HEK293 (cell line): ENCODE data around the gene STEEP1.
A peak's percentile ranks its signal among the peaks of the same experiment; 100 is the strongest.

Source experiments
- CTCF ChIA-PET: fragments of 350-600 bp; formaldehyde crosslinking; extraction: SDS; loops from one replicate; lab custom pipeline; 2021; ENCODE audit warnings: antibody characterized with exemption; lab: Yijun Ruan, JAX
- POLR2A ChIA-PET: fragments of 300-600 bp; formaldehyde crosslinking; extraction: SDS; loops from one replicate; lab custom pipeline; 2020; ENCODE audit warnings: antibody characterized with exemption, inconsistent platforms; lab: Yijun Ruan, JAX
- H3K27ac ChIP-seq: fragments of 200-500 bp; sonication (Bioruptor generic); 2 replicates; pipeline ENCODE4 v1.5.1; 2014; ENCODE audit warnings: low read depth, low read length, control low read depth, inconsistent platforms; ENCODE audit errors: extremely low read depth
- H3K36me3 ChIP-seq, 2 experiments: fragments of 200-500 bp in 1 of 2; sonication (Bioruptor generic) in 1 of 2; 1 replicate in 1 of 2; 2 replicates in 1 of 2; pipeline ENCODE4 v1.5.1; 2014 to 2017; ENCODE audit warnings: inconsistent platforms in 2 of 2, low read length in 2 of 2; ENCODE audit not compliant: control insufficient read depth in 2 of 2, insufficient read depth in 1 of 2
- H3K4me1 ChIP-seq: fragments of 200-500 bp; sonication (Bioruptor generic); 2 replicates; pipeline ENCODE4 v1.5.1; 2014; ENCODE audit warnings: mild to moderate bottlenecking, low read length, inconsistent platforms; ENCODE audit not compliant: control insufficient read depth, insufficient read depth
- H3K4me3 ChIP-seq: 2 replicates; pipeline ENCODE4 v1.5.1; 2011; ENCODE audit warnings: low read depth, mild to moderate bottlenecking, control low read depth, low read length, moderate library complexity
- H3K9me3 ChIP-seq: fragments of 200-500 bp; sonication (Bioruptor generic); 2 replicates; pipeline ENCODE4 v1.5.1; 2014; ENCODE audit warnings: low read depth, low read length, inconsistent platforms; ENCODE audit not compliant: control insufficient read depth, insufficient read depth
- CTCF ChIP-seq: fragments of 450-650 bp; formaldehyde crosslinking; IDR thresholded peaks from 2 replicates; pipeline ENCODE4 v1.5.1; 2016; ENCODE audit warnings: missing biosample characterization, missing genetic modification characterization
- GLIS1 ChIP-seq: fragments of 450-650 bp; formaldehyde crosslinking; IDR thresholded peaks from 2 replicates; pipeline ENCODE4 v1.5.1; 2016; ENCODE audit warnings: missing biosample characterization, missing genetic modification characterization
- GLIS2 ChIP-seq: fragments of 450-650 bp; formaldehyde crosslinking; IDR thresholded peaks from 2 replicates; pipeline ENCODE4 v1.5.1; 2016; ENCODE audit warnings: missing biosample characterization, missing genetic modification characterization
- HOXC10 ChIP-seq: sonication (generic); formaldehyde crosslinking; IDR thresholded peaks from 2 replicates; pipeline ENCODE4 v1.8.1; 2023; ENCODE audit warnings: mild to moderate bottlenecking, missing genetic modification reagents
- KLF7 ChIP-seq: fragments of 450-650 bp; formaldehyde crosslinking; IDR thresholded peaks from 2 replicates; pipeline ENCODE4 v1.5.1; 2016; ENCODE audit warnings: missing biosample characterization, missing genetic modification characterization, borderline replicate concordance
- SCRT1 ChIP-seq: fragments of 450-650 bp; formaldehyde crosslinking; IDR thresholded peaks from 2 replicates; pipeline ENCODE4 v1.5.1; 2016; ENCODE audit warnings: missing biosample characterization, missing genetic modification characterization, borderline replicate concordance
- SP2 ChIP-seq: fragments of 450-650 bp; formaldehyde crosslinking; IDR thresholded peaks from 2 replicates; pipeline ENCODE4 v1.5.1; 2016; ENCODE audit warnings: missing biosample characterization, missing genetic modification characterization
- ZBTB7A ChIP-seq: fragments of 450-650 bp; formaldehyde crosslinking; IDR thresholded peaks from 2 replicates; pipeline ENCODE4 v1.5.1; 2016; ENCODE audit warnings: low read depth, missing biosample characterization, missing genetic modification characterization
- ZNF174 ChIP-seq: fragments of 450-650 bp; formaldehyde crosslinking; IDR thresholded peaks from 2 replicates; pipeline ENCODE4 v1.5.0; 2017; ENCODE audit warnings: missing biosample characterization, mild to moderate bottlenecking, missing genetic modification characterization
- ZNF223 ChIP-seq: fragments of 450-650 bp; formaldehyde crosslinking; IDR thresholded peaks from 2 replicates; pipeline ENCODE4 v1.5.1; 2016; ENCODE audit warnings: missing biosample characterization, missing genetic modification characterization
- ZNF248 ChIP-seq: fragments of 450-650 bp; formaldehyde crosslinking; IDR thresholded peaks from 2 replicates; pipeline ENCODE4 v1.5.1; 2017; ENCODE audit warnings: missing biosample characterization, missing genetic modification characterization
- ZNF335 ChIP-seq: fragments of 450-650 bp; formaldehyde crosslinking; conservative IDR thresholded peaks from 2 replicates; pipeline ENCODE4 v1.5.1; 2016; ENCODE audit warnings: missing biosample characterization, missing genetic modification characterization
- ZNF37A ChIP-seq: fragments of 450-650 bp; IDR thresholded peaks from 2 replicates; pipeline ENCODE4 v1.5.1; 2018; ENCODE audit warnings: missing biosample characterization, missing genetic modification characterization
- ZNF391 ChIP-seq: fragments of 450-650 bp; formaldehyde crosslinking; IDR thresholded peaks from 2 replicates; pipeline ENCODE4 v1.5.1; 2016; ENCODE audit warnings: low read depth, missing biosample characterization, missing genetic modification characterization, borderline replicate concordance
- ZNF404 ChIP-seq: fragments of 450-650 bp; formaldehyde crosslinking; IDR thresholded peaks from 2 replicates; pipeline ENCODE4 v1.5.1; 2017; ENCODE audit warnings: missing biosample characterization, missing genetic modification characterization
- ZNF449 ChIP-seq: fragments of 450-650 bp; formaldehyde crosslinking; IDR thresholded peaks from 2 replicates; pipeline ENCODE4 v1.5.1; 2017; ENCODE audit warnings: missing biosample characterization, mild to moderate bottlenecking, missing genetic modification characterization, moderate library complexity
- ZNF513 ChIP-seq: fragments of 450-650 bp; IDR thresholded peaks from 2 replicates; pipeline ENCODE4 v1.5.1; 2018; ENCODE audit warnings: missing biosample characterization, missing genetic modification characterization
- ZNF580 ChIP-seq: fragments of 450-650 bp; formaldehyde crosslinking; IDR thresholded peaks from 2 replicates; pipeline ENCODE4 v1.5.1; 2016; ENCODE audit warnings: missing biosample characterization, missing genetic modification characterization
- ZNF585B ChIP-seq: fragments of 450-650 bp; formaldehyde crosslinking; IDR thresholded peaks from 2 replicates; pipeline ENCODE4 v1.5.1; 2016; ENCODE audit warnings: missing biosample characterization, missing genetic modification characterization
- ZNF600 ChIP-seq: fragments of 450-650 bp; formaldehyde crosslinking; IDR thresholded peaks from 2 replicates; pipeline ENCODE4 v1.5.1; 2016; ENCODE audit warnings: missing biosample characterization, missing genetic modification characterization
- ZNF654 ChIP-seq: fragments of 450-650 bp; formaldehyde crosslinking; IDR thresholded peaks from 2 replicates; pipeline ENCODE4 v1.5.1; 2016; ENCODE audit warnings: low read depth, missing biosample characterization, missing genetic modification characterization
- ZNF664 ChIP-seq: fragments of 450-650 bp; formaldehyde crosslinking; IDR thresholded peaks from 2 replicates; pipeline ENCODE4 v1.5.1; 2016; ENCODE audit warnings: missing biosample characterization, missing genetic modification characterization
- ZNF701 ChIP-seq: fragments of 450-650 bp; formaldehyde crosslinking; IDR thresholded peaks from 2 replicates; pipeline ENCODE4 v1.5.1; 2016; ENCODE audit warnings: missing biosample characterization, missing genetic modification characterization
- ZNF768 ChIP-seq: fragments of 450-650 bp; formaldehyde crosslinking; IDR thresholded peaks from 2 replicates; pipeline ENCODE4 v1.5.1; 2018; ENCODE audit warnings: missing biosample characterization, mild to moderate bottlenecking, missing genetic modification characterization
- ZSCAN23 ChIP-seq: fragments of 450-650 bp; formaldehyde crosslinking; IDR thresholded peaks from 2 replicates; pipeline ENCODE4 v1.5.1; 2016; ENCODE audit warnings: missing biosample characterization, missing genetic modification characterization
- TF ChIP-seq, protein P1 (sequence below): fragments of 450-650 bp; formaldehyde crosslinking; IDR thresholded peaks from 2 replicates; pipeline ENCODE4 v1.5.1; 2017; ENCODE audit warnings: missing biosample characterization, missing genetic modification characterization

Gene STEEP1

DNA sequence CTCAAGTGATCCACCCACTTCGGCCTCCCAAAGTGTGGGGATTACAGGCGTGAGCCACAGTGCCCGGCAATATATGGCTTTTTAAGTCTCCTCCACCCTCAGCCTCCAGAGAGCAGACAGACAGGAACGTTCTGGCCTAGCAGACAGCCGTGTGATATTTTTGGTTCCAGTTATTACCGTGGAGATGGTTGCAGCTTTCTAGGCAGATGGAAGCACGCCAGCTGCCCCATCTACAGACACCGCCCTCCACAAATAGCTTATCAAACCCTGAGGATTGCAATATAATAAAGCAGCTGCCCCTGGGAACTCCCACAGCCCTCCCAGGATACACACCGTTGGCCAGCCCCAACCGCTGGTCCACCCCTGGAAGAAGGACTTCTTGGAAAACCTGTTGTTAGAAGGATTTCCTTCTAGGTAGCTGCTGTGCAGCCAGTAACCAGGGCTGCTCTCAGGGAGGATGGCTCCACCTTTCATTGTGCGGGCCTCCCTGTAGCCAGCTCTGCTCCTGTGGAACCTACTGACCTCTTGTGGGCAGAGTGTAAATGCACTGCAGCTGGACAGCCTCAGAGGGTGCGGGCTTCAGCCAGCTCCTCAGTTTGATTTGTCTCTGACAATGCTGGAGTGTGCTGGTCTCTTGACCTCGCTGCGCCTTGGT is 52.9 kb downstream of the STEEP1 start:
- CTCF ChIA-PET, result interaction anchor here (0.5 to 1.9 kb wide), 37 partner anchors 9 to 394 kb away, joined by 3 to 44 read pairs (median 4); partner anchors contain the start of genes SLC25A5 and SOWAHD

GRCh38 chrX:119507206-119507605 is 58.0 kb downstream of the STEEP1 start:
- no peaks in the 10 kb centered on the region for H3K9me3 ChIP-seq
- no peak overlapping the region for H3K27ac ChIP-seq
- H3K4me3 ChIP-seq, result no peak overlapping the region
- no peaks in the 10 kb centered on the region for H3K36me3 ChIP-seq
- no peak for TF ChIP-seq ZNF768
- TF ChIP-seq ZNF585B (tag by site-specific recombination), result no peak
- no peak for TF ChIP-seq ZNF37A
- TF ChIP-seq ZNF701 (tag by site-specific recombination), result no peak
- TF ChIP-seq GLIS1, result no peak
- no peak for TF ChIP-seq ZNF664 (tag by site-specific recombination)
- TF ChIP-seq SCRT1, result no peak
- TF ChIP-seq, protein P1, sequence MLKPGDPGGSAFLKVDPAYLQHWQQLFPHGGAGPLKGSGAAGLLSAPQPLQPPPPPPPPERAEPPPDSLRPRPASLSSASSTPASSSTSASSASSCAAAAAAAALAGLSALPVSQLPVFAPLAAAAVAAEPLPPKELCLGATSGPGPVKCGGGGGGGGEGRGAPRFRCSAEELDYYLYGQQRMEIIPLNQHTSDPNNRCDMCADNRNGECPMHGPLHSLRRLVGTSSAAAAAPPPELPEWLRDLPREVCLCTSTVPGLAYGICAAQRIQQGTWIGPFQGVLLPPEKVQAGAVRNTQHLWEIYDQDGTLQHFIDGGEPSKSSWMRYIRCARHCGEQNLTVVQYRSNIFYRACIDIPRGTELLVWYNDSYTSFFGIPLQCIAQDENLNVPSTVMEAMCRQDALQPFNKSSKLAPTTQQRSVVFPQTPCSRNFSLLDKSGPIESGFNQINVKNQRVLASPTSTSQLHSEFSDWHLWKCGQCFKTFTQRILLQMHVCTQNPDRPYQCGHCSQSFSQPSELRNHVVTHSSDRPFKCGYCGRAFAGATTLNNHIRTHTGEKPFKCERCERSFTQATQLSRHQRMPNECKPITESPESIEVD (tag by site-specific recombination), result no peak
- TF ChIP-seq ZNF174, result no peak
- ChIA-PET POLR2A (interaction anchor here (0.7 kb wide), 1 partner anchor 186 kb away, joined by 4 read pairs; the partner anchor contains the start of gene SEPTIN6), CTCF (interaction anchor here (0.5 to 1.8 kb wide), 6 partner anchors 11 to 280 kb away, joined by 3 to 7 read pairs (median 4); no protein-coding TSS in a partner anchor)
- no peaks in the 10 kb centered on the region for H3K4me1 ChIP-seq

More for the DNA sequence above, 52.9 kb downstream of the STEEP1 start:
- Histone ChIP-seq H3K27ac (no peak overlapping the region), H3K36me3 (no peaks in the 10 kb centered on the region), H3K4me1 (no peaks in the 10 kb centered on the region), H3K4me3 (no peak overlapping the region), H3K9me3 (no peaks in the 10 kb centered on the region)
- POLR2A ChIA-PET, result interaction anchor here (0.9 to 1.2 kb wide), 5 partner anchors 23 to 279 kb away, joined by 3 to 8 read pairs (median 4); partner anchors contain the start of genes RPL39, SLC25A5 and UBE2A
- TF ChIP-seq ZNF654 (peak; percentile 74), ZNF600 (tag by site-specific recombination) (no peak), ZNF449 (tag by site-specific recombination) (0 out of 2 replicates have a peak, but pooled peaks have one; percentile 30), CTCF (tag by site-specific recombination) (peak; percentile 78), ZNF768 (no peak)

GRCh38 chrX:119505945-119506344 is 59.3 kb downstream of the STEEP1 start:
- CTCF ChIA-PET, result interaction anchor here (1.0 to 1.8 kb wide), 3 partner anchors 10 to 23 kb away, joined by 4 to 7 read pairs (median 5); no protein-coding TSS in a partner anchor
- Histone ChIP-seq H3K36me3 (no peaks in the 10 kb centered on the region), H3K27ac (no peak overlapping the region), H3K9me3 (no peaks in the 10 kb centered on the region), H3K4me1 (no peaks in the 10 kb centered on the region), H3K4me3 (no peak overlapping the region)
- POLR2A ChIA-PET, result no interaction called here
- TF ChIP-seq ZNF580 (tag by site-specific recombination) (no peak), ZNF248 (no peak), ZNF391 (tag by site-specific recombination) (no peak), ZNF223 (tag by site-specific recombination) (no peak), ZNF513 (no peak), ZNF404 (tag by site-specific recombination) (no peak), ZSCAN23 (tag by site-specific recombination) (no peak), HOXC10 (CRISPR knock-in tag) (no peak), ZNF335 (tag by site-specific recombination) (no peak), ZBTB7A (tag by site-specific recombination) (no peak), GLIS2 (tag by site-specific recombination) (no peak), KLF7 (tag by site-specific recombination) (no peak), SP2 (tag by site-specific recombination) (no peak)
